Stimulated activated naive B cell treated with anti-CD40 and anti-IgM and Interleukin-4, amounts not matched to agents 10 μg/mL and 1 μg/mL and 100 μg/mL, for 72 hours (primary cell): ENCODE data around the gene PDE1A.
"Not testable (repeated sequence)": the region's sequence is repeated elsewhere in the genome, so short reads cannot be mapped to it uniquely, and the experiment has no call there.

Experiments used
- ATAC-seq, 2 donors: fragments of 150-1000 bp; cut with Tn5 transposase; replicated peaks; 2 replicates each; pipeline ENCODE4 v1.10.0; 2021; ENCODE audit warnings: moderate library complexity in 1 of 2
- DNase-seq: peaks from one replicate; pipeline ENCODE4 v3.0.0; 2021
- H3K27ac Mint-ChIP-seq: one replicate; pipeline ENCODE4 v1.8.0; 2022; ENCODE audit warnings: mild to moderate bottlenecking, mixed read lengths
- H3K27me3 Mint-ChIP-seq, 2 donors: one replicate each; pipeline ENCODE4 v1.8.0; 2022; ENCODE audit warnings: mixed read lengths in 2 of 2
- H3K36me3 Mint-ChIP-seq, 2 donors: one replicate each; pipeline ENCODE4 v1.8.0; 2022; ENCODE audit warnings: mixed read lengths in 2 of 2, mild to moderate bottlenecking in 1 of 2
- H3K4me1 Mint-ChIP-seq, 2 donors: one replicate each; pipeline ENCODE4 v1.8.0; 2022; ENCODE audit warnings: mixed read lengths in 2 of 2, mild to moderate bottlenecking in 1 of 2
- H3K4me3 Mint-ChIP-seq, 2 donors: one replicate each; pipeline ENCODE4 v1.8.0; 2022; ENCODE audit warnings: mild to moderate bottlenecking in 2 of 2, mixed read lengths in 2 of 2, moderate library complexity in 1 of 2
- H3K9me3 Mint-ChIP-seq, 2 donors: one replicate each; pipeline ENCODE4 v1.8.0; 2022; ENCODE audit warnings: mixed read lengths in 2 of 2, mild to moderate bottlenecking in 1 of 2

Gene PDE1A

DNA sequence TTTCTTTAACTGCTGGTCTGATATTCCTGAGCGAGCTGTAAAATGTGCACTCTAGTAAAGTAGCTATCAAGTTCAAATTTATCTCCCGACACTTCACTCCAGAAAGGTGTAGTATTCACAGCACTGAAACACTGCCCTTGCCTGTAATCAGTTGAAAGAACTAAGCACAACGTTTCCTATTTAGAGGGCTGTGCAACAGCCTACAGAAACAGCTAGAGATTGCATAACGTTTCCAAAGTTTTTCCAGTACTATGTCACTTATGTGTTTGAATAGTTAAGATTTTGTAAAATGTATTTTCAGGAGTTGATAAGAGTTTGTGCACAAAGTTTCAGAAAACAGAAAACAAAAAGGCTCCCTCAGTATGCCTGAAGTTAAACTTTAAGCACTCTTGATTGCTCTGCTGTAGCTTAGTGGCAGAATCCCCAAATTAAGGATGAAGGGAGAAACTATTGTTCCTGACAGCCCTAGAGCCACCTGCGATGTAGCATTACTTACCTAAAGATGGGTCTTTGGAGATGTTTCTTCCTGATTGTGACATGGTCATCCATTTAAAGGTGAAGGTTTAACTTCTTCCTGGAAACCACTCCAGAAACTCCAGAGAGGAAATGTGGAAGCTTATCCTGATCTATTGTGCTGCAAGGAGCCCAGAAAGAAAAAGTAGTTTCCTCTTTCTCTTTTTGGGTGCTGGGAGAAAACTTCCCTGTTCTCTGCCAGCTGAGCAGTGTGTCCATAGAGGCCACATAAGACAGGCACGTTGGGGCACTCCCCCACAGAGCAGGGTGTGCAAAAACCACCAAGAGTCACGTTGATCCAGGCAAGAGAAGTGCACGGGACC is 536 bp downstream of the PDE1A start:
- no peak overlapping the region for H3K27ac Mint-ChIP-seq
- peaks cover 3% of the 10 kb centered on the region in 2 donors for H3K9me3 Mint-ChIP-seq
- H3K27me3 Mint-ChIP-seq, result no peaks in the 10 kb centered on the region
- H3K4me1 Mint-ChIP-seq, result no peaks in the 10 kb centered on the region
- ATAC-seq, result no peak
- no peak for DNase-seq
- no peaks in the 10 kb centered on the region for H3K36me3 Mint-ChIP-seq
- no peak overlapping the region for H3K4me3 Mint-ChIP-seq

- Mint-ChIP-seq H3K4me1 (no peaks in the 10 kb centered on the region), H3K36me3 (no peaks in the 10 kb centered on the region), H3K4me3 (no peak overlapping the region), H3K9me3 (no peaks in the 10 kb centered on the region), H3K27ac (no peak overlapping the region), H3K27me3 (no peaks in the 10 kb centered on the region)
- ATAC-seq (no peak), DNase-seq (no peak)
Observed at GRCh38 chr2:182422864-182423263, 4.0 kb downstream of the PDE1A start.

- Mint-ChIP-seq H3K4me1 (no peaks in the 10 kb centered on the region), H3K36me3 (no peaks in the 10 kb centered on the region)
Observed at GRCh38 chr2:182420669-182421068, 6.2 kb downstream of the PDE1A start.

GRCh38 chr2:182416861-182417260 is 10.0 kb downstream of the PDE1A start:
- Mint-ChIP-seq H3K27me3 (no peaks in the 10 kb centered on the region), H3K4me3 (no peak overlapping the region), H3K36me3 (no peaks in the 10 kb centered on the region), H3K27ac (no peak overlapping the region), H3K4me1 (no peaks in the 10 kb centered on the region), H3K9me3 (no peaks in the 10 kb centered on the region)
- ATAC-seq (no peak), DNase-seq (no peak)

More at GRCh38 chr2:182420669-182421068, 6.2 kb downstream of the PDE1A start:
- H3K27me3 Mint-ChIP-seq, result no peaks in the 10 kb centered on the region
- no peaks in the 10 kb centered on the region for H3K9me3 Mint-ChIP-seq
- H3K4me3 Mint-ChIP-seq, result no peak overlapping the region
- ATAC-seq (no peak), DNase-seq (no peak)
- no peak overlapping the region for H3K27ac Mint-ChIP-seq

- Mint-ChIP-seq H3K4me3 (no peak overlapping the region), H3K4me1 (no peaks in the 10 kb centered on the region), H3K27ac (no peak overlapping the region), H3K27me3 (no peaks in the 10 kb centered on the region), H3K36me3 (no peaks in the 10 kb centered on the region), H3K9me3 (no peaks in the 10 kb centered on the region)
- no peak for ATAC-seq
- no peak for DNase-seq
Observed at GRCh38 chr2:182416191-182416590, 10.6 kb downstream of the PDE1A start.

DNA sequence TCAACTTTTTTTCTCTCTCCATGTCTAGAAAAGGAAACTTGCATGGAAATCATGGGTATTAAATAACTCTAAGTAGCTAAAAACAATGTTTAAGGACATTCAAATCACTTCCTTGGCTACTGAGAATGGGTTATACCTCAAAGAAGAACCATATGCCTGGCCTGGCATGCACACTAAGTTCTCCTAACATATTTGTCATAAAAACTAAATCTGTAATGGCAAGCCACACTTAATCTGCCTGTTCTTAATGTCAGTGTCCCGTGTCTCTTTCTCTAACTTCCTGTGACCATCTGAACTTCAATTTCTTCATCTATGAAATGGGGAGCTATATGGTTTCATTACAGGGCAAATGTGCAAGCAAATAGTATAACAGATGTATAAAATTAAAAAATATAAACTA is 11.1 kb downstream of the PDE1A start:
- H3K4me1 Mint-ChIP-seq, result no peaks in the 10 kb centered on the region

DNA sequence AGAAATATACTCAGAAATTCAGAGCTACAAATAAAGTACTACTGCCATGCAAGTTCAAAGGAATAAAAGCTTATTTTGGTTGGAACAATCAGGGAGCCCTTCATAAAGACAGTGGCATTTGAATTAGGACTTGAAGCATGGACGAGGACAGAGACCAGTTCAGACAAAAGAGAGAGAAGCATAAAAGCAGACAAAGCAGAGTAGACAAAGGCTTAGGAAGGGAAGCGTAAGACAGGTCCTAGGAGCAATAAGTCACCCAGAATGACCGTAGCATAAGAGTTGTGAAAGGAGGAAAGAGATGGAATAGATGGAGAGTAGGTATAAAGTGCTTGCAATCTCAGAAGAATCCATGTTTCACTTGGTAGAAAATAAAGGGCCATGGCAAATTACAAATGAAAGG is 14.0 kb downstream of the PDE1A start:
- Mint-ChIP-seq H3K27ac (no peak overlapping the region), H3K4me1 (no peaks in the 10 kb centered on the region), H3K9me3 (no peaks in the 10 kb centered on the region), H3K36me3 (no peaks in the 10 kb centered on the region), H3K4me3 (no peak overlapping the region), H3K27me3 (no peaks in the 10 kb centered on the region)
- ATAC-seq (no peak), DNase-seq (no peak)

More for the DNA sequence above, 11.1 kb downstream of the PDE1A start:
- ATAC-seq (no peak), DNase-seq (no peak)
- Mint-ChIP-seq H3K27me3 (no peaks in the 10 kb centered on the region), H3K4me3 (no peak overlapping the region), H3K36me3 (no peaks in the 10 kb centered on the region), H3K27ac (no peak overlapping the region), H3K9me3 (no peaks in the 10 kb centered on the region)

- Mint-ChIP-seq H3K36me3 (no peaks in the 10 kb centered on the region), H3K4me3 (no peak overlapping the region), H3K27me3 (no peaks in the 10 kb centered on the region), H3K27ac (no peak overlapping the region), H3K9me3 (no peaks in the 10 kb centered on the region), H3K4me1 (no peaks in the 10 kb centered on the region)
- no peak for DNase-seq
- no peak for ATAC-seq
Observed at GRCh38 chr2:182410120-182410519, 16.7 kb downstream of the PDE1A start.

DNA sequence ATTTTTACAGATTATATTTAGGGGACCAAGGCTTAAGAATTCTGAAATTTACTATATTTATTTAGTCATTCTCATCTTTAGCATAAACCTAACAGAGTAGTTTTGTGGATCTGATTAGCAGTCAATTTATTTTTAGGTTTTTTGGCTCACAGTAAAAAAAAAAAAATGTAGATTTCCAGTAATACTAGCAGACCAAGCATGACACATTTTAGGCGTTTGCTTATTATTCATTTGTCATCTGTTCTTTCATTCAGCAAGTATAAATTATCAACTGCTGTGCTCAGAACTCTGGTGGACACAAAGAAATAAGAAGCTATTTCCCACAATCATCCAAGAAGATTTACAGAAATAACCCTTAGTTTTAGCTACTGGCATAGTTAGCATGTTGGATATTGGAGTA is 20.6 kb downstream of the PDE1A start:
- H3K4me3 Mint-ChIP-seq, result no peak overlapping the region
- ATAC-seq, result no peak
- no peaks in the 10 kb centered on the region for H3K27me3 Mint-ChIP-seq
- H3K36me3 Mint-ChIP-seq, result no peaks in the 10 kb centered on the region
- no peaks in the 10 kb centered on the region for H3K9me3 Mint-ChIP-seq
- no peak for DNase-seq
- no peak overlapping the region for H3K27ac Mint-ChIP-seq
- no peaks in the 10 kb centered on the region for H3K4me1 Mint-ChIP-seq

GRCh38 chr2:182404975-182405561 is 21.8 kb downstream of the PDE1A start:
- Mint-ChIP-seq H3K27ac (no peak overlapping the region), H3K36me3 (no peaks in the 10 kb centered on the region), H3K9me3 (peaks cover 0 to 3% of the 10 kb centered on the region in 2 donors), H3K4me3 (no peak overlapping the region), H3K4me1 (no peaks in the 10 kb centered on the region), H3K27me3 (no peaks in the 10 kb centered on the region)
- DNase-seq (no peak), ATAC-seq (no peak)

- Mint-ChIP-seq H3K27me3 (no peaks in the 10 kb centered on the region), H3K9me3 (peaks cover 0 to 4% of the 10 kb centered on the region in 2 donors), H3K27ac (no peak overlapping the region), H3K36me3 (no peaks in the 10 kb centered on the region), H3K4me3 (no peak overlapping the region), H3K4me1 (no peaks in the 10 kb centered on the region)
- DNase-seq (no peak), ATAC-seq (no peak)
Observed at GRCh38 chr2:182404092-182404491, 22.7 kb downstream of the PDE1A start.

DNA sequence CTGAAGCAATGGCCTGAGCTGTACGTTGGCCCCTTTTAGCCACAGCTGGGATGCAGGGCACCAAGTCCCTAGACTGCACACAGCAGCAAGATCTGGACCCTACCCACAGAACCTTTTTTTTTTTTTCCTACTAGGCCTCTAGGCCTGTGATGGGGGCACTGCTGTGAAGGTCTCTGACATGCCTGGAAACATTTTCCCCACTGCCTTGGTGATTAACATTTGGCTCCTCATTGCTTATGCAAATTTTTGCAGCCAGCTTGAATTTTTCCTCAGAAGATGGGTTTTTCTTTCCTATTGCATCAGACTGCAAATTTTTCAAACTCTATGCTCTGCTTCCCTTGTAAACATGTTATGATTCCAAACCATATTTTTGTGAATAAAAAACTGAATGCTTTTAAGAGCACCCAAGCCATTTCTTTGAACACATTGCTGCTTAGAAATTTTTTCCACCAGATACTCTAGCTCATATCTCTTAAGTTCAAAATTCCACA is 33.5 kb downstream of the PDE1A start:
- no peak for ATAC-seq
- H3K36me3 Mint-ChIP-seq, result no peaks in the 10 kb centered on the region
- H3K27ac Mint-ChIP-seq, result no peak overlapping the region
- H3K4me1 Mint-ChIP-seq, result no peaks in the 10 kb centered on the region
- no peak for DNase-seq
- peaks cover 3 to 4% of the 10 kb centered on the region in 2 donors for H3K9me3 Mint-ChIP-seq
- no peaks in the 10 kb centered on the region for H3K27me3 Mint-ChIP-seq
- H3K4me3 Mint-ChIP-seq, result no peak overlapping the region

DNA sequence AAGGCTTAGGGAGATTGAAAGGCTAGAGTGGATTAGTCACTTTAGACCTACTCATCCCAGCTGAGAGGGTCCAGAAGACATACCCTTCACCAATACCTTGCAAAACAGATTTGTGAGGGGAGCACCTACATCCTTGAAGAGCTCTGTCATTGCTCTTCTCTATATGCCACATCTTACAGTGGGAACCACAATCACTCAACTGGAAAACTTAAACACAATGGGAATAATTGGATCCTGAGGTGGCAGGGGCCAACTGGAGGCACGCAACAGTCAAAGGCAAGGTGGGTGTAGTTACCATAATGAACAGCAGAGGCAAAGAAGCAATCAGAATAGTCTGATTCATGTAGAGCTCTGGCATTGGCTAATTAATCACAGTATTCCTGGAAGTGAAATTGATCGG is 35.4 kb downstream of the PDE1A start:
- H3K9me3 Mint-ChIP-seq, result peaks cover 6 to 8% of the 10 kb centered on the region in 2 donors
- no peak overlapping the region for H3K4me3 Mint-ChIP-seq
- H3K36me3 Mint-ChIP-seq, result no peaks in the 10 kb centered on the region
- DNase-seq (no peak), ATAC-seq (no peak)
- H3K27ac Mint-ChIP-seq, result no peak overlapping the region
- no peaks in the 10 kb centered on the region for H3K27me3 Mint-ChIP-seq
- no peaks in the 10 kb centered on the region for H3K4me1 Mint-ChIP-seq

GRCh38 chr2:182386267-182386880 is 40.5 kb downstream of the PDE1A start:
- not testable (repeated sequence) for DNase-seq, H3K27ac Mint-ChIP-seq, H3K27me3 Mint-ChIP-seq, ATAC-seq, H3K4me1 Mint-ChIP-seq, H3K4me3 Mint-ChIP-seq, H3K36me3 Mint-ChIP-seq
- peaks cover 15 to 27% of the 10 kb centered on the region in 2 donors for H3K9me3 Mint-ChIP-seq

GRCh38 chr2:182384860-182385259 is 42.0 kb downstream of the PDE1A start:
- DNase-seq (no peak), ATAC-seq (no peak)
- Mint-ChIP-seq H3K4me3 (no peak overlapping the region), H3K27me3 (no peaks in the 10 kb centered on the region), H3K27ac (no peak overlapping the region), H3K9me3 (peaks cover 15 to 27% of the 10 kb centered on the region in 2 donors), H3K4me1 (no peaks in the 10 kb centered on the region), H3K36me3 (peaks cover 0 to 5% of the 10 kb centered on the region in 2 donors)
